ENCODE measurements around the gene NEURL1.

- TF ChIP-seq CTCF (IDR thresholded peaks at IDR 0.05): no peak
- no peak for TF ChIP-seq EP300 (IDR thresholded peaks at IDR 0.05)
These were observed 136.1 kb downstream of the NEURL1 start for GRCh38 chr10:103629581-103629980.

Data from esophagus muscularis mucosa (tissue), 3 donors.